Heart right ventricle (tissue), 16 donors: ENCODE measurements around the gene LRFN3. TPM values are rescaled to one million over a fixed set of nuclear protein-coding genes. Genes with fewer than 3 reads are reported as not detected.
A peak's percentile ranks its signal among the peaks of the same experiment; 100 is the strongest.

ENCODE experiments used
- ATAC-seq, 8 donors: fragments of 200-7000 bp; cut with Tn5 transposase; one replicate each; pipeline ENCODE4 v1.9.1; 2020; ENCODE audit warnings: mild to moderate bottlenecking in 8 of 8, moderate library complexity in 8 of 8, moderate number of reproducible peaks in 1 of 8
- DNase-seq, 2 donors: peaks; one replicate each; pipeline ENCODE4 v3.0.0-alpha.2; 2020
- H3K27ac ChIP-seq, 10 donors: fragments of 200-600 bp; sonication (generic) in 2 of 10; one replicate each; pipeline versions ENCODE4 v1.5.0 to v1.8.0; 2020 to 2022; ENCODE audit warnings: mild to moderate bottlenecking in 3 of 10
- H3K27me3 ChIP-seq, 7 donors: fragments of 200-600 bp; one replicate each; pipeline ENCODE4 v1.8.0; 2021 to 2022; ENCODE audit warnings: mild to moderate bottlenecking in 2 of 7
- H3K36me3 ChIP-seq, 9 donors: fragments of 200-600 bp; sonication (generic) in 1 of 9; one replicate each; pipeline versions ENCODE4 v1.5.0 to v1.8.0; 2020 to 2022; ENCODE audit warnings: mild to moderate bottlenecking in 2 of 9
- H3K4me1 ChIP-seq, 9 donors: fragments of 200-600 bp; sonication (generic) in 1 of 9; one replicate each; pipeline versions ENCODE4 v1.5.0 to v1.8.0; 2020 to 2022; ENCODE audit warnings: mild to moderate bottlenecking in 4 of 9
- H3K4me3 ChIP-seq, 10 donors: fragments of 200-600 bp; sonication (generic) in 2 of 10; one replicate each; pipeline versions ENCODE4 v1.5.0 to v1.8.0; 2020 to 2022; ENCODE audit warnings: mild to moderate bottlenecking in 7 of 10, moderate library complexity in 2 of 10
- H3K9me3 ChIP-seq, 11 donors: fragments of 200-600 bp in 10 of 11; sonication (generic) in 2 of 11; one replicate each; pipeline versions ENCODE4 v1.5.0 to v1.8.0; 2013 to 2022; ENCODE audit warnings: mild to moderate bottlenecking in 2 of 11, control low read depth in 1 of 11, moderate library complexity in 1 of 11
- WGBS, 2 donors: extraction: QIAGEN DNeasy Blood & Tissue Kit; methylation state at CpG; one replicate each; pipeline ENCODE4 v1.1.7; 2013; ENCODE audit warnings: inconsistent platforms in 1 of 2; 5-methylcytosine and 5-hydroxymethylcytosine counted together
- intact Hi-C, 10 donors: fragments of 100-400 bp; cut with DNase I; formaldehyde crosslinking; loops; one replicate each; pipeline versions ENCODE4 v1.11.1 to v1.14.2; 2022
- polyA plus RNA-seq, 2 donors: library from polyadenylated mRNA; stranded (reverse); fragments of 200-250 nt; gene quantifications; one replicate each; pipeline ENCODE4 v1.2.3, GENCODE V29; 2013
- total RNA-seq, 10 donors: library from RNA; stranded (reverse); fragmentation: NEBNext Ultra II Directional in 3 of 10; extraction: Animal tissue kit (Norgen Biotek cat#: 25700) in 3 of 10; gene quantifications; one replicate each; pipeline versions ENCODE4 v1.2.1 to v1.2.4, GENCODE V29; 2021 to 2023
- TF ChIP-seq, protein P1 (sequence below), 9 donors: fragments of 200-600 bp; sonication (generic) in 2 of 9; IDR thresholded peaks; one replicate each; pipeline versions ENCODE4 v1.5.0 to v1.8.0; 2021 to 2022; ENCODE audit warnings: antibody characterized with exemption in 9 of 9, mild to moderate bottlenecking in 5 of 9, moderate library complexity in 1 of 9
- donor health status: Arrhythmogenic right ventricular cardiomyopathy.
- donor health status: ischemic (EF 13 %, LVEDD 7.1; RV severe dilation, severe dysfunction).
- donor health status: healthy with polysubstance abuse.
- donor health status: DM: no; HTN: yes; CAD: no.
- donor health status: DM: no; HTN: no; CAD: no.
- donor health status: ischemic (EF 25% LVEDD 6.9; RV normal size, moderate dysfunction).
- donor health status: ischemic (EF 25% LVEDD 5.7; RV mildly dilated, moderate dysfunction).
- donor health status: healthy.
- donor health status: DM: yes; HTN: yes; CAD: no.
- donor health status: Ischemic cardiomyopathy.
- donor health status: ischemic (EF 35%, LVEDD 5.7; RV mildly dilated, moderate dysfunction).
- donor health status: nonischemic (EF 11% LVEDD 7.7; RV severe dilation, severe dysfunction).
- donor health status: DM: yes; HTN: yes; CAD: no.
- donor health status: PGD.
- donor health status: ischemic (EF 29% LVEDD 5.4; RV normal size, mild dysfunction).
- donor health status: nonischemic (EF 23%, LVEDD 6.1; RV moderate dilation, normal function).

Gene LRFN3
- total and polyA plus RNA-seq, 12 donors, result 3.4 to 9.6 (median 5.8) TPM

DNA sequence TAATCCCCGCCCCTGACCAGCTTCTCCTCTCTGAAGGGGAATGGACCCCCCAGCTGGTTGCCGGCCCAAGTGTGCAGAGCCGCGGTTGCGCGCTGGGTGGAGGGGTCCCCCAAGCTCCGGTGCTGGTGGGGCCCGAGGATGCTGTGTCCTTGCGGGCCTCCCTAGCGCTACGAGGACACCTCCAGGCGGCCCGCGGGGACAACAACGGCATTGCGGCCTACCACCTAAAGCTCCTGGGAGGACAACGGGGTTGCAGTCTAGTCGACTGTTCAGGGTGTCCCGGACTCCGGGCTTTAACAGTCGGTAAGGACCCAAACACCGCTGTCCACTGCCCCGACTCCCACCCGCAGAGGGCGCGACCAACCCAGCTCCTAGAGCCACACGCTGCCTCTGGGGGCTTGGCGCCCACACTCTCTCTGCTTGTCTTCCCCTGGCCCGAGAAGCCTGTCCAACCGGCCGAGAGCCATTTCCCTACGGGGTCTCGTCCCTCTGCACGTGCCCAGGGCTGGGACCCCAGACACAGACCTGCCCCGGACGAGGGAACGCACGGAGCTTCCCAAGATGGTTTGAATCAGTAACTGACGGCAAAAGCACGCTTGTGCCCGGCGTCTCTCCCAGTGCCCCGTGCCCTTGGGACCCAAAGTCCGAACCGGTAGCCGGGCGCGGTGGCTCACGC lies 57.9 kb downstream of the LRFN3 start:
- intact Hi-C loops, result loop anchor here in 1 of 10 donors (10.0 kb wide), 1 partner anchor 121 kb away; the partner anchor contains the start of genes OVOL3, POLR2I and TBCB
- peak in 6 of 8 donors; percentile 8 to 42 (median 16) for ATAC-seq
- DNase-seq, result peak; percentile 25 to 38
- Histone ChIP-seq H3K4me1 (peaks cover 9 to 34% (median 26%) of the 10 kb centered on the region in 9 donors), H3K9me3 (no peaks in the 10 kb centered on the region), H3K27me3 (no peaks in the 10 kb centered on the region), H3K36me3 (peaks cover 0 to 23% (median 0%) of the 10 kb centered on the region in 9 donors), H3K4me3 (peak overlapping the region; percentile 75 to 99 (median 88)), H3K27ac (peak overlapping the region in 9 of 10 donors; percentile 78 to 95 (median 88))
- WGBS, 2 donors, result 33 to 35% methylated on average over 49 of the region's 49 CpGs
- TF ChIP-seq, protein P1, sequence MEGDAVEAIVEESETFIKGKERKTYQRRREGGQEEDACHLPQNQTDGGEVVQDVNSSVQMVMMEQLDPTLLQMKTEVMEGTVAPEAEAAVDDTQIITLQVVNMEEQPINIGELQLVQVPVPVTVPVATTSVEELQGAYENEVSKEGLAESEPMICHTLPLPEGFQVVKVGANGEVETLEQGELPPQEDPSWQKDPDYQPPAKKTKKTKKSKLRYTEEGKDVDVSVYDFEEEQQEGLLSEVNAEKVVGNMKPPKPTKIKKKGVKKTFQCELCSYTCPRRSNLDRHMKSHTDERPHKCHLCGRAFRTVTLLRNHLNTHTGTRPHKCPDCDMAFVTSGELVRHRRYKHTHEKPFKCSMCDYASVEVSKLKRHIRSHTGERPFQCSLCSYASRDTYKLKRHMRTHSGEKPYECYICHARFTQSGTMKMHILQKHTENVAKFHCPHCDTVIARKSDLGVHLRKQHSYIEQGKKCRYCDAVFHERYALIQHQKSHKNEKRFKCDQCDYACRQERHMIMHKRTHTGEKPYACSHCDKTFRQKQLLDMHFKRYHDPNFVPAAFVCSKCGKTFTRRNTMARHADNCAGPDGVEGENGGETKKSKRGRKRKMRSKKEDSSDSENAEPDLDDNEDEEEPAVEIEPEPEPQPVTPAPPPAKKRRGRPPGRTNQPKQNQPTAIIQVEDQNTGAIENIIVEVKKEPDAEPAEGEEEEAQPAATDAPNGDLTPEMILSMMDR (IDR thresholded peaks at IDR 0.05), result peak in 3 of 9 donors; percentile 29 to 33 (median 32)

Other genes with a start within 250 kb of the LRFN3 start
- under 1 TPM in 1 of 10 donors, not detected in 9; 0.12 TPM for gene ZBTB32, start 231.8 kb upstream of the LRFN3 start, total RNA-seq
- gene ZBTB32, start 231.8 kb upstream of the LRFN3 start, polyA plus RNA-seq, result under 1 TPM in 1 of 2 donors, not detected in 1; 0.03 TPM
- 10 to 100 TPM; 10.8 to 19.2 (median 14.6) TPM for gene KMT2B, start 218.4 kb upstream of the LRFN3 start, total RNA-seq
- gene KMT2B, start 218.4 kb upstream of the LRFN3 start, polyA plus RNA-seq, result 10 to 100 TPM; 15.0 to 28.7 TPM
- 10 to 100 TPM in 1 of 10 donors, 1 to 10 TPM in 9; 1.1 to 17.1 (median 2.3) TPM for gene IGFLR1, start 193.9 kb upstream of the LRFN3 start, total RNA-seq
- 10 to 100 TPM in 1 of 2 donors, 1 to 10 TPM in 1; 6.6 to 13.3 TPM for gene IGFLR1, start 193.9 kb upstream of the LRFN3 start, polyA plus RNA-seq
- 10 to 100 TPM; 17.4 to 35.1 (median 20.3) TPM for gene U2AF1L4, start 191.0 kb upstream of the LRFN3 start, total RNA-seq
- gene U2AF1L4, start 191.0 kb upstream of the LRFN3 start, polyA plus RNA-seq, result 10 to 100 TPM; 11.5 to 57.7 TPM
- gene PSENEN, start 190.7 kb upstream of the LRFN3 start, total RNA-seq, result 10 to 100 TPM; 34.8 to 70.7 (median 44.9) TPM
- gene PSENEN, start 190.7 kb upstream of the LRFN3 start, polyA plus RNA-seq, result 100 to 1,000 TPM in 1 of 2 donors, 10 to 100 TPM in 1; 69.3 to 149 TPM
- gene LIN37, start 187.8 kb upstream of the LRFN3 start, total RNA-seq, result 1 to 10 TPM; 4.0 to 9.3 (median 4.8) TPM
- gene LIN37, start 187.8 kb upstream of the LRFN3 start, polyA plus RNA-seq, result 10 to 100 TPM; 25.2 to 29.4 TPM
- gene HSPB6, start 179.3 kb upstream of the LRFN3 start, total RNA-seq, result 1,000 to 10,000 TPM in 5 of 10 donors, 100 to 1,000 TPM in 5; 448 to 1,269 (median 1,031) TPM
- 100 to 1,000 TPM; 387 to 822 TPM for gene HSPB6, start 179.3 kb upstream of the LRFN3 start, polyA plus RNA-seq
- 10 to 100 TPM in 5 of 10 donors, 1 to 10 TPM in 5; 7.0 to 14.7 (median 9.7) TPM for gene PROSER3, start 178.2 kb upstream of the LRFN3 start, total RNA-seq
- gene PROSER3, start 178.2 kb upstream of the LRFN3 start, polyA plus RNA-seq, result 1 to 10 TPM; 5.5 to 9.7 TPM
- gene ARHGAP33, start 160.8 kb upstream of the LRFN3 start, total RNA-seq, result 1 to 10 TPM; 1.3 to 9.5 (median 5.6) TPM
- 10 to 100 TPM in 1 of 2 donors, 1 to 10 TPM in 1; 2.2 to 10.1 TPM for gene ARHGAP33, start 160.8 kb upstream of the LRFN3 start, polyA plus RNA-seq
- gene PRODH2, start 123.5 kb upstream of the LRFN3 start, total RNA-seq, result not detected
- gene PRODH2, start 123.5 kb upstream of the LRFN3 start, polyA plus RNA-seq, result not detected
- under 1 TPM in 2 of 10 donors, not detected in 8; 0.07 to 0.12 TPM for gene NPHS1, start 83.9 kb upstream of the LRFN3 start, total RNA-seq
- gene NPHS1, start 83.9 kb upstream of the LRFN3 start, polyA plus RNA-seq, result not detected
- under 1 TPM in 2 of 10 donors, not detected in 8; 0.12 to 0.35 TPM for gene KIRREL2, start 79.5 kb upstream of the LRFN3 start, total RNA-seq
- gene KIRREL2, start 79.5 kb upstream of the LRFN3 start, polyA plus RNA-seq, result not detected
- 10 to 100 TPM; 13.6 to 63.5 (median 26.0) TPM for gene APLP1, start 67.8 kb upstream of the LRFN3 start, total RNA-seq
- gene APLP1, start 67.8 kb upstream of the LRFN3 start, polyA plus RNA-seq, result 10 to 100 TPM in 1 of 2 donors, 1 to 10 TPM in 1; 2.7 to 24.2 TPM
- 1 to 10 TPM in 9 of 10 donors, under 1 TPM in 1; 0.66 to 7.8 (median 3.7) TPM for gene NFKBID, start 35.8 kb upstream of the LRFN3 start, total RNA-seq
- gene NFKBID, start 35.8 kb upstream of the LRFN3 start, polyA plus RNA-seq, result 1 to 10 TPM; 2.3 to 4.8 TPM
- gene HCST, start 33.8 kb upstream of the LRFN3 start, total RNA-seq, result 10 to 100 TPM in 1 of 10 donors, 1 to 10 TPM in 9; 1.7 to 22.8 (median 4.5) TPM
- gene HCST, start 33.8 kb upstream of the LRFN3 start, polyA plus RNA-seq, result 10 to 100 TPM; 10.6 to 17.6 TPM
- gene TYROBP, start 28.1 kb upstream of the LRFN3 start, total RNA-seq, result 100 to 1,000 TPM in 1 of 10 donors, 10 to 100 TPM in 6, 1 to 10 TPM in 3; 8.4 to 122 (median 18.2) TPM
- gene TYROBP, start 28.1 kb upstream of the LRFN3 start, polyA plus RNA-seq, result 10 to 100 TPM; 23.9 to 60.9 TPM
- 10 to 100 TPM in 5 of 10 donors, 1 to 10 TPM in 5; 7.3 to 13.4 (median 10.2) TPM for gene SDHAF1, start 58.8 kb downstream of the LRFN3 start, total RNA-seq
- gene SDHAF1, start 58.8 kb downstream of the LRFN3 start, polyA plus RNA-seq, result 10 to 100 TPM in 1 of 2 donors, 1 to 10 TPM in 1; 7.7 to 26.6 TPM
- under 1 TPM in 3 of 10 donors, not detected in 7; 0.26 to 0.62 (median 0.42) TPM for gene SYNE4, start 72.4 kb downstream of the LRFN3 start, total RNA-seq
- gene SYNE4, start 72.4 kb downstream of the LRFN3 start, polyA plus RNA-seq, result under 1 TPM; 0.29 to 0.37 TPM
- 10 to 100 TPM in 6 of 10 donors, 1 to 10 TPM in 4; 7.9 to 12.4 (median 10.2) TPM for gene ALKBH6, start 77.8 kb downstream of the LRFN3 start, total RNA-seq
- gene ALKBH6, start 77.8 kb downstream of the LRFN3 start, polyA plus RNA-seq, result 10 to 100 TPM; 16.2 to 18.9 TPM
- gene CLIP3, start 96.5 kb downstream of the LRFN3 start, total RNA-seq, result 1 to 10 TPM; 1.2 to 7.5 (median 4.7) TPM
- gene CLIP3, start 96.5 kb downstream of the LRFN3 start, polyA plus RNA-seq, result 1 to 10 TPM; 2.2 to 2.6 TPM
- 1 to 10 TPM; 2.7 to 7.7 (median 3.5) TPM for gene THAP8, start 117.9 kb downstream of the LRFN3 start, total RNA-seq
- gene THAP8, start 117.9 kb downstream of the LRFN3 start, polyA plus RNA-seq, result 1 to 10 TPM; 5.3 to 6.2 TPM
- 10 to 100 TPM in 7 of 10 donors, 1 to 10 TPM in 3; 6.0 to 33.7 (median 12.9) TPM for gene WDR62, start 118.5 kb downstream of the LRFN3 start, total RNA-seq
- 10 to 100 TPM in 1 of 2 donors, 1 to 10 TPM in 1; 1.6 to 22.1 TPM for gene WDR62, start 118.5 kb downstream of the LRFN3 start, polyA plus RNA-seq
- gene OVOL3, start 174.8 kb downstream of the LRFN3 start, total RNA-seq, result not detected
- not detected for gene OVOL3, start 174.8 kb downstream of the LRFN3 start, polyA plus RNA-seq
- 100 to 1,000 TPM in 6 of 10 donors, 10 to 100 TPM in 4; 83.7 to 139 (median 105) TPM for gene POLR2I, start 178.5 kb downstream of the LRFN3 start, total RNA-seq
- 100 to 1,000 TPM; 153 TPM for gene POLR2I, start 178.5 kb downstream of the LRFN3 start, polyA plus RNA-seq
- gene TBCB, start 179.1 kb downstream of the LRFN3 start, total RNA-seq, result 100 to 1,000 TPM in 4 of 10 donors, 10 to 100 TPM in 6; 73.0 to 134 (median 97.3) TPM
- 100 to 1,000 TPM; 142 to 193 TPM for gene TBCB, start 179.1 kb downstream of the LRFN3 start, polyA plus RNA-seq
- gene CAPNS1, start 203.7 kb downstream of the LRFN3 start, total RNA-seq, result 1,000 to 10,000 TPM in 1 of 10 donors, 100 to 1,000 TPM in 9; 800 to 1,095 (median 894) TPM
- gene CAPNS1, start 203.7 kb downstream of the LRFN3 start, polyA plus RNA-seq, result 1,000 to 10,000 TPM in 1 of 2 donors, 100 to 1,000 TPM in 1; 745 to 1,027 TPM
- gene COX7A1, start 216.1 kb downstream of the LRFN3 start, total RNA-seq, result 1,000 to 10,000 TPM; 1,564 to 3,571 (median 2,793) TPM
- gene COX7A1, start 216.1 kb downstream of the LRFN3 start, polyA plus RNA-seq, result 1,000 to 10,000 TPM in 1 of 2 donors, 100 to 1,000 TPM in 1; 850 to 2,441 TPM